ENCODE data around the gene MAPK12. TPM values are rescaled to one million over a fixed set of nuclear protein-coding genes. Genes with fewer than 3 reads are reported as not detected.

The MAPK12 gene
- total and polyA plus RNA-seq, 4 donors: 0.83 to 2.8 (median 1.9) TPM

- no peak overlapping the region for H3K27ac ChIP-seq (ENCODE audit: low read depth in 1 of 2, low read length in 2 of 2)
Observed at GRCh38 chr22:50271519-50271970, 10.1 kb upstream of the MAPK12 start.

GRCh38 chr22:50270666-50271394, 9.3 kb upstream of the MAPK12 start:
- H3K27me3 ChIP-seq (ENCODE audit: control insufficient read depth in 4 of 4, insufficient read depth in 4 of 4, low read length in 3 of 4): no peaks in the 10 kb centered on the region
- H3K9me3 ChIP-seq (ENCODE audit: control insufficient read depth in 4 of 4, low read length in 3 of 4): no peaks in the 10 kb centered on the region
- 5% methylated on average over 53 of the region's 53 CpGs for WGBS
- H3K4me3 ChIP-seq (ENCODE audit: low read depth in 1 of 3, low read length in 3 of 3): peak overlapping the region in 2 of 3 donors; percentile 12 to 61
- H3K36me3 ChIP-seq (ENCODE audit: control insufficient read depth in 4 of 4, insufficient read depth in 3 of 4, low read depth in 1 of 4, low read length in 3 of 4): peaks cover 0 to 9% (median 3%) of the 10 kb centered on the region in 4 donors
- peak; percentile 68 for DNase-seq (ENCODE audit: low spot score)
- H3K27ac ChIP-seq (ENCODE audit: low read depth in 1 of 2, low read length in 2 of 2): no peak overlapping the region
- no peak overlapping the region for H3K9ac ChIP-seq (ENCODE audit: low read depth in 1 of 2, low read length in 2 of 2)
- peaks cover 30 to 52% (median 34%) of the 10 kb centered on the region in 4 donors for H3K4me1 ChIP-seq (ENCODE audit: control insufficient read depth in 4 of 4, insufficient read depth in 4 of 4, low read length in 3 of 4)
- TF ChIP-seq YY1 (IDR thresholded peaks at IDR 0.05): no peak
- peak; percentile 99 for TF ChIP-seq REST (IDR thresholded peaks at IDR 0.05)

More at GRCh38 chr22:50271519-50271970, 10.1 kb upstream of the MAPK12 start:
- WGBS: 2% methylated on average over 45 of the region's 45 CpGs
- H3K4me1 ChIP-seq (ENCODE audit: control insufficient read depth in 4 of 4, insufficient read depth in 4 of 4, low read length in 3 of 4): peaks cover 30 to 52% (median 37%) of the 10 kb centered on the region in 4 donors
- DNase-seq (ENCODE audit: low spot score): peak; percentile 63
- no peaks in the 10 kb centered on the region for H3K27me3 ChIP-seq (ENCODE audit: control insufficient read depth in 4 of 4, insufficient read depth in 4 of 4, low read length in 3 of 4)
- H3K36me3 ChIP-seq (ENCODE audit: control insufficient read depth in 4 of 4, insufficient read depth in 3 of 4, low read depth in 1 of 4, low read length in 3 of 4): peaks cover 0 to 15% (median 6%) of the 10 kb centered on the region in 4 donors
- TF ChIP-seq CTCF (IDR thresholded peaks at IDR 0.05; ENCODE audit: low read depth, low read length, missing input control): peak; percentile 6
- TF ChIP-seq FOXA2 (IDR thresholded peaks at IDR 0.05): no peak
- no peak overlapping the region for H3K9ac ChIP-seq (ENCODE audit: low read depth in 1 of 2, low read length in 2 of 2)
- peak overlapping the region in 1 of 3 donors; percentile 61 for H3K4me3 ChIP-seq (ENCODE audit: low read depth in 1 of 3, low read length in 3 of 3)
- no peaks in the 10 kb centered on the region for H3K9me3 ChIP-seq (ENCODE audit: control insufficient read depth in 4 of 4, low read length in 3 of 4)

- no peak within 1 kb of the TSS for H3K27ac ChIP-seq (ENCODE audit: low read depth in 1 of 2, low read length in 2 of 2)
- H3K4me1 ChIP-seq (ENCODE audit: control insufficient read depth in 4 of 4, insufficient read depth in 4 of 4, low read length in 3 of 4): peaks cover 30 to 49% (median 33%) of the 10 kb centered on the region in 4 donors
- peak within 1 kb of the TSS in 2 of 3 donors; percentile 12 to 61 for H3K4me3 ChIP-seq (ENCODE audit: low read depth in 1 of 3, low read length in 3 of 3)
- 2% methylated on average over 92 of the region's 92 CpGs for WGBS
- no peaks in the 10 kb centered on the region for H3K27me3 ChIP-seq (ENCODE audit: control insufficient read depth in 4 of 4, insufficient read depth in 4 of 4, low read length in 3 of 4)
- peaks cover 0 to 3% (median under 1%) of the 10 kb centered on the region in 4 donors for H3K36me3 ChIP-seq (ENCODE audit: control insufficient read depth in 4 of 4, insufficient read depth in 3 of 4, low read depth in 1 of 4, low read length in 3 of 4)
- no peak within 1 kb of the TSS for H3K9ac ChIP-seq (ENCODE audit: low read depth in 1 of 2, low read length in 2 of 2)
- no peak for DNase-seq (ENCODE audit: low spot score)
- H3K9me3 ChIP-seq (ENCODE audit: control insufficient read depth in 4 of 4, low read length in 3 of 4): no peaks in the 10 kb centered on the region
- TF ChIP-seq ZBTB33 (IDR thresholded peaks at IDR 0.05) (no peak), TAF1 (conservative IDR thresholded peaks at IDR 0.05) (no peak), RAD21 (IDR thresholded peaks at IDR 0.05) (no peak), FOXA1 (IDR thresholded peaks at IDR 0.05) (no peak), EGR1 (IDR thresholded peaks at IDR 0.05; ENCODE audit: low read depth in 2 of 2) (no peak), REST (IDR thresholded peaks at IDR 0.05) (no peak), YY1 (IDR thresholded peaks at IDR 0.05) (no peak), RXRA (IDR thresholded peaks at IDR 0.05) (no peak), NR2F2 (IDR thresholded peaks at IDR 0.05) (no peak), HNF4G (IDR thresholded peaks at IDR 0.05) (no peak), SP1 (IDR thresholded peaks at IDR 0.05) (no peak), GABPA (IDR thresholded peaks at IDR 0.05 in 1 of 2, conservative IDR thresholded peaks at IDR 0.05 in 1 of 2) (no peak), JUND (IDR thresholded peaks at IDR 0.05) (no peak)
Observed at GRCh38 chr22:50269970-50270665, 8.6 kb upstream of the MAPK12 start, which contains the start of gene MAPK11. TSS of gene MAPK11 (minus strand) at chr22:50270380. CDS start at chr22:50270292, 88 bp downstream.

Data from liver (tissue), 9 donors.